A673 (cell line): ENCODE measurements around the gene FUT9. TPM values are rescaled to one million over a fixed set of nuclear protein-coding genes. Genes with fewer than 3 reads are reported as not detected.

Experiments used
- BruUV-seq: library from RNA; stranded (reverse); fragments of 400-500 nt; replicated peaks from 2 replicates; lab custom pipeline; 2021; lab: Mats Ljungman, UMichigan
- CTCF ChIA-PET: fragments of 300-600 bp; sonication (Branson Sonifier 250); formaldehyde crosslinking; loops from one replicate; lab custom pipeline; 2022; ENCODE audit warnings: antibody characterized with exemption; lab: Charles Lee
- POLR2A ChIA-PET: fragments of 300-600 bp; sonication (Branson Sonifier 250); formaldehyde crosslinking; loops from one replicate; lab custom pipeline; 2022; ENCODE audit warnings: antibody characterized with exemption; ENCODE audit not compliant: low non-redundant PET; lab: Charles Lee
- DNase-seq: peaks from one replicate; pipeline ENCODE4 v3.0.0-alpha.2; 2015; ENCODE audit warnings: low spot score
- H3K27ac ChIP-seq: fragments of 200-600 bp; sonication (generic); 2 replicates; pipeline ENCODE4 v1.5.1; 2016; ENCODE audit warnings: mixed run types, low read depth, mild to moderate bottlenecking, mixed read lengths, antibody characterized with exemption, low read length; ENCODE audit not compliant: poor library complexity, severe bottlenecking
- H3K27me3 ChIP-seq: fragments of 200-600 bp; sonication (generic); replicated peaks from 2 replicates; pipeline ENCODE4 v1.6.1; 2017; ENCODE audit warnings: mixed run types, low read depth, mild to moderate bottlenecking, mixed read lengths, antibody characterized with exemption, low read length; ENCODE audit not compliant: insufficient read depth, poor library complexity
- H3K36me3 ChIP-seq: fragments of 200-600 bp; sonication (generic); 2 replicates; pipeline ENCODE4 v1.6.1; 2016; ENCODE audit warnings: mixed run types, mild to moderate bottlenecking, mixed read lengths, antibody characterized with exemption, low read length; ENCODE audit not compliant: insufficient read depth, poor library complexity, severe bottlenecking
- H3K4me1 ChIP-seq: fragments of 200-600 bp; sonication (generic); 2 replicates; pipeline ENCODE4 v1.6.1; 2017; ENCODE audit warnings: mixed run types, mild to moderate bottlenecking, mixed read lengths, antibody characterized with exemption, low read length; ENCODE audit not compliant: insufficient read depth, poor library complexity, severe bottlenecking
- H3K4me3 ChIP-seq: fragments of 200-600 bp; sonication (generic); 2 replicates; pipeline ENCODE4 v1.5.1; 2016; ENCODE audit warnings: low read depth, mixed run types, mild to moderate bottlenecking, mixed read lengths, low read length; ENCODE audit not compliant: poor library complexity, severe bottlenecking
- H3K9me3 ChIP-seq: fragments of 200-600 bp; sonication (generic); 2 replicates; pipeline ENCODE4 v1.6.1; 2016; ENCODE audit warnings: mixed run types, low read depth, mild to moderate bottlenecking, mixed read lengths, antibody characterized with exemption, low read length; ENCODE audit not compliant: poor library complexity, severe bottlenecking
- CTCF ChIP-seq: fragments of 300-800, 200-600 bp; sonication (generic); conservative IDR thresholded peaks from 2 replicates; pipeline ENCODE4 v1.5.1; 2017; ENCODE audit warnings: low read depth, mild to moderate bottlenecking, antibody characterized with exemption, low read length, moderate library complexity, mixed read lengths
- EZH2 ChIP-seq: fragments of 200-600 bp; sonication (generic); IDR thresholded peaks from 2 replicates; pipeline ENCODE4 v1.6.1; 2017; ENCODE audit warnings: borderline replicate concordance, low read depth, mild to moderate bottlenecking, mixed read lengths, antibody characterized with exemption, low read length; ENCODE audit not compliant: poor library complexity, severe bottlenecking
- intact Hi-C: fragments of 100-400 bp; cut with micrococcal nuclease; formaldehyde crosslinking; loops from one replicate; pipeline ENCODE4 v1.10.0; 2022; ENCODE audit not compliant: unreplicated experiment
- total RNA-seq: library from RNA; stranded (reverse); gene quantifications from 2 replicates; pipeline ENCODE4 v1.2.3, GENCODE V29; 2021

Gene FUT9
- total RNA-seq, 1 experiment from 2014 or later, result 4.3 TPM

- POLR2A ChIA-PET, result no interaction called here
- CTCF ChIA-PET, result no interaction called here
Measured at GRCh38 chr6:96227135-96227534, 211.4 kb downstream of the FUT9 start.

DNA sequence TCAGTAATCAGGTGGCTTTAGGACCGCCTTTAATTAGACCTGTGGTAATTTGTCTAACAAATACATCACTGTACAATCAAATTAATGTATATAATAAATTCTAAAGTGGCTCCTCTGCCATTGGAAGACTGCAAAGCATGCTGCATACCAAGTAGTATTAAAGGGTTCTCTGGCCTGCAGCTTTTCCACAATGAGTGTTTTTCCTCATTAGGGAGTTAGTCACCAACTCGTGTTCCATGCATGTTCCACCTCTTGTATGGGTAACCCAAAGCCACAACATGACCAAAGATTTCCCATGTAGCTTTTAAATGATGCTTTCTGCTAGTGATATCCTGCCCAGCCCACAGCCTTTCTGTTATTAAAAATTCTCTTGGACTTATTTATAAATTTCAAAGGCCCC, 218.7 kb downstream of the FUT9 start:
- no peak for DNase-seq

More at GRCh38 chr6:96227135-96227534, 211.4 kb downstream of the FUT9 start:
- no peaks in the 10 kb centered on the region for H3K27me3 ChIP-seq
- H3K27ac ChIP-seq, result no peak overlapping the region
- intact Hi-C loops, result no loop called here
- no TSS peak for BruUV-seq
- TF ChIP-seq EZH2, result no peak
- TF ChIP-seq CTCF, result no peak
- no peak for DNase-seq
- H3K4me1 ChIP-seq, result no peaks in the 10 kb centered on the region
- H3K9me3 ChIP-seq, result no peaks in the 10 kb centered on the region
- no peak overlapping the region for H3K4me3 ChIP-seq
- H3K36me3 ChIP-seq, result no peaks in the 10 kb centered on the region

GRCh38 chr6:96235927-96236326, 220.2 kb downstream of the FUT9 start:
- TF ChIP-seq EZH2, result no peak
- TF ChIP-seq CTCF, result no peak
- no peak for DNase-seq
- Histone ChIP-seq H3K4me1 (no peaks in the 10 kb centered on the region), H3K27ac (no peak overlapping the region), H3K9me3 (no peaks in the 10 kb centered on the region), H3K36me3 (no peaks in the 10 kb centered on the region), H3K4me3 (no peak overlapping the region), H3K27me3 (no peaks in the 10 kb centered on the region)
- intact Hi-C loops, result no loop called here
- POLR2A ChIA-PET, result no interaction called here
- CTCF ChIA-PET, result no interaction called here
- no TSS peak for BruUV-seq

More for the DNA sequence above, 218.7 kb downstream of the FUT9 start:
- no peaks in the 10 kb centered on the region for H3K27me3 ChIP-seq
- H3K27ac ChIP-seq, result no peak overlapping the region
- H3K4me3 ChIP-seq, result no peak overlapping the region
- TF ChIP-seq CTCF, result no peak
- no peak for TF ChIP-seq EZH2
- no peaks in the 10 kb centered on the region for H3K36me3 ChIP-seq
- no peaks in the 10 kb centered on the region for H3K9me3 ChIP-seq
- intact Hi-C loops, result no loop called here
- ChIA-PET POLR2A (no interaction called here), CTCF (no interaction called here)
- H3K4me1 ChIP-seq, result no peaks in the 10 kb centered on the region
- no TSS peak for BruUV-seq
